ENCODE measurements around the gene WRNIP1.
"Not testable (repeated sequence)": the region's sequence is repeated elsewhere in the genome, so short reads cannot be mapped to it uniquely, and the experiment has no call there.

The WRNIP1 gene

GRCh38 chr6:2790588-2791449 lies 25.6 kb downstream of the WRNIP1 start:
- peak; percentile 93 to 94 for DNase-seq

GRCh38 chr6:2791450-2791974 lies 26.3 kb downstream of the WRNIP1 start:
- DNase-seq: no peak

GRCh38 chr6:2792330-2793110 lies 27.3 kb downstream of the WRNIP1 start:
- DNase-seq: no peak

- peak; percentile 99 to 100 for DNase-seq
Measured at GRCh38 chr6:2793534-2794151, 28.4 kb downstream of the WRNIP1 start.

DNA sequence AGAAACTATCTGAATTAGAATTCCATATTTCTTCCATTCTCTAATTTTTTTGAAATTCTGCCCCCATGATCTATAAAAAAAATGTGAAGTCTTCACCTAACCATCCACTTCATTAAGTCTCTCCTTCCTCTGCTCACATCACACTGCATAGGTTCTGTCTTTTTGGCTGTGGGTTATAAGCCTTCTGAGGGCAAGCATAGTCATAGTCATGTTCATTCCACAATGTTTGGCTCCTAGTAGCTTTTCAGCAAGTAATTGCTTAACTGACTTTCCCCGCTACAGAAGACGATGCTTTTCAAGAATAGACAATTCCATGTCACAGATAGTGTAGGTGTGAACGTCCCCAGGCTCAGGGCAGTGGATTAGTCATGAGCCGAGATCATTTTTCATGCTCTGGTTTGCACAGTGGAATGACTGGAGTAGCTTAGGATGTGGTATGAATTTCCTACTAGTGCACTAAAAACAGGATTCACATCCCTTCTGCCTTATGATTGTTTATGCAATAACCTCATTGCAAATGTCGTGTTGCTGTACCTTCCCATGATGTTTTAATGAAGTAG lies 29.1 kb downstream of the WRNIP1 start:
- no peak for DNase-seq

DNA sequence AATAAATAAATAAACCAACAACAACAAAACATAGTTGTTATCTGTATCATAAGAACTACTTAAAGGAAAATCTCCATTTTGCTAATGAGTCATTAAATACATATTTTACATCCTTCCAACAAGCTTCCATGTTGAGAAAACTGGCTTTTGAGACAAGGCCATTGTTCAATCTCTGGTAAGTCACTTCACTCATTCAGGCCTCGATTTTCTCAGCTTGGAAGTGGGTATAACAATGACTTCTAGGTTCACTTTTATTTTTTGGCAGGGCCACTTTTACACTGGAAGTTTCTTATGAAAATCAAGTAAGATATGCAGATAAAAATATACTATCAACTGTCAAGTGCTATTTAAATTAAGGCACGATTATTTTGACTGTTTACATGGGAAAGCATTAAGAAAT lies 30.0 kb downstream of the WRNIP1 start:
- no peak for DNase-seq

DNA sequence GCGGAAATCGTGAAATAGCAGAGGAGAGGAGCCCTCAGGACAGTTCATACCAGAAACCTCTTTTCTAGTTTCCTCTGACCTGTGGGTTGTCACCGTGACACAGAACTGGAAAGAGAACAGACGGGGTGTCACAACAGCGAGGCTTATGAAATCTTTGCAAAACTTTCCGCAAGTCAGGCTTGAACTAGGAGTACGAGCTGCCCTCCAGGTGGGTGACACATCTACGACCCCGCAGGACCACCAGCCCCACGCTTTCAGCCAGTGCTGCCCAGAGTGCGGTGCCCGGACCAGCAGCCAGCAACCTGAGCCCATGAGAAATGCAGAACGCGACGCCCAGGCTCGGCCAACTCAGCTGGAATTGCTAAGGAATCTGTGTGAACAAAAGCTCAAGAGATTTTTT lies 30.8 kb downstream of the WRNIP1 start:
- DNase-seq: peak; percentile 96 to 98

DNA sequence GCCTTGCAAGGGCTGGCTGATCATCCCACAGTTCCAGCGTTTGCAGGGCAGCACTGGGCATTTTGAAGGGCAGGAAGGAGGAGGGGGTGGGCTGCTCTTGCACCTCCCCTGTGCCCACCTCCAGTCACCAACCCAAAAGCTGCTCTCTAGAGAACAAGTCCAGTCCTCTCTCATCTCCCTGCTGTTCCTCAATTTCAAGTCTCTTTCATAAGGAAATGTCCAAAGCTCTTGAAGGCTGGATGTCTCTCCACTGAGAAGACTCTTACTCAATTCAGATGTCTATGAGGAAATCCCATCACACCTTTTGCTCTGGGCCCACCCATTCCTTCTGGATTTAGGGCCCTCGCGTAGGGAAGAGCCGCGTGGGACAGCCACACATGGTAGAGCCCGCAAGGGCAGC lies 31.7 kb downstream of the WRNIP1 start:
- peak; percentile 76 to 81 for DNase-seq

GRCh38 chr6:2797564-2798031 lies 32.4 kb downstream of the WRNIP1 start:
- DNase-seq: peak in 1 of 2 experiments; percentile 57

GRCh38 chr6:2798586-2799134 lies 33.5 kb downstream of the WRNIP1 start:
- DNase-seq: no peak

DNA sequence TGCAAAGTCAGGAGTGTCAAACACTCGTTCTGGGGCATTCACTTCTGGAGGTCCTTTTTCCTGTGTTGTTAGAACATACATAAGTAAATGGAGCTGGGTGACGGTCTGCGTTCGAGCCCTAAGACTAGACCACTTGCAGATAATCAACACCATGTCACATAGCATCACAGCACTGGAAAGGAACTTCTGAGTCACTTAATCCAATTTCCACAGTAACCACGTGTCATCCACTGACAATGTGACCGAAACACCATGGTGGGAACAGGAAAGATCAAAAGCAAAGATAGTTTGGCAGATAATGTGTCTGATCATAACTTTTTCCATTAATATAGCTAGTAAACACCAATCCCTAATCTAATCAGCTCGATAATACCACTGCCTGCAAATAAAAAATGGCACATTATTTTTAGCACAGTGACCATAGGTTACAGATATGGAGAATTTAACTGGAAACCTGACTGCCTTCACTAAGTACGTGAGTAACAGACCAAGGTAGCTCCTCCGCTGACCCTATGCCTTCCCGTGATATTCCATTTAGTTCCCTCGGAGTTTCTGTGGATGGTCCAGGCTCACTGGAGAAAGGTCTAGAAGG lies 34.8 kb downstream of the WRNIP1 start:
- DNase-seq: peak in 1 of 2 experiments; percentile 12

DNA sequence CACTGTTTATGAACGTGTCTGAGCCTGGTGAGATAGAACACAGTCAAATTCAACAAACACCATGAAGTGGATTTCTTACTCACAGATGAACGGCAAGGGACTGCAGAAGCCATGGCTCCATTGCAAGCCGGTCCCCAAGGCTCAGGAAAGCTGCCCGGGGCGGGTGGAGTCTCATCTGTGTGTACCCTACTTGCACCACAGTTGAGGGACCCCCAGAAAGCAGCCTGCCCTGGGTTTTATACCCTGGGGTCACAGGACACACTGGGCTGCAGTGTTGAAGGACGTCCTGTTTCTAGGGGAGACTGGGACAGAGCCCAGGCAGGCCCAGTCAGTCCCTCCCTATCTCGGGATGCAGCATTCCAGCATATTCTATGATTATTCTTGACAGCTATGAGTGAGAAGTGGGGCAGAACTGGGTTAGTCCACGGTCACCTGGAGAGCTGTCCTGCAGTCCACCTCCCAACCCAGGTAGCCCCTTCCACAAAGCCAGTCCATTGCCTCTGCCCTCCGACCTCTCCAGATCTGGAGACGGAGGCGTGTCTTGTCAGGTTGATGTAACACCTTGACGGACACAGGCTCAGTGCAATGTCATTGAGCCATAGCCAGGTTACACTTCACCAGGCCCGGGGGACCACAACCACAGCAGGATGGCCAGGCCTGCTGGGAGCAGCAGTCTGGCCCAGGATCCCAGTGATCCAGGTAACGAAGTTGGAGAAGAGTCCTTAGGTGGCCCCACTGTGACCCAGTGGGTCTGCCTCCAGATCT lies 35.5 kb downstream of the WRNIP1 start:
- DNase-seq: no peak

- not testable (repeated sequence) for DNase-seq
Measured at GRCh38 chr6:2801687-2802086, 36.5 kb downstream of the WRNIP1 start.

DNA sequence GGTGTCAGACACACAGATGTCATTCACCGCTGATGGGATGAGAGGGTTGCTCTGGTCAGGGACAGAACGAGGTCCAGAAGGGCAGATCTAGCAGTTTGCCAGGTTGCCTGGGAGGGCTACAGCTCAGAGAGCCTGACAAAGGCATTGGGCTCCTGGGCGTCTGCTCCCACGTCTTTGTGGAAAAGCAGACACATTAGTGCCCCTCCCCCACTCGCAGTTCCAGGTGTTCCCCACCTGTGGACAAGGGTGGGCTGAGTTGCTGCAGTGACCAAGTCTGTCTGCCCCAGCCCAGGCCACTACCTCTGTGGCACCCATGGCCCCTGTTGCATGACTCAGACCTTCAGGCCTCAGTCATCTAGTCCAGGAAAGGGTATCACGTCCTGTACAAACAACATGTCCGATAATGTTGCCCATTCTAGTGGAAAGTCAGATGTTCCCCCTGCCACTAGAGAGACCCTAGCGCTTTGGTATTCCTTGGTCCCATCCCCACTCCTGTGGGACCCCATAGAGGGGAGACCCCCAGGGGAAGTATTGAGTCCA lies 37.4 kb downstream of the WRNIP1 start:
- DNase-seq: no peak

GRCh38 chr6:2803731-2804429 lies 38.7 kb downstream of the WRNIP1 start:
- DNase-seq: peak; percentile 64 to 70

DNA sequence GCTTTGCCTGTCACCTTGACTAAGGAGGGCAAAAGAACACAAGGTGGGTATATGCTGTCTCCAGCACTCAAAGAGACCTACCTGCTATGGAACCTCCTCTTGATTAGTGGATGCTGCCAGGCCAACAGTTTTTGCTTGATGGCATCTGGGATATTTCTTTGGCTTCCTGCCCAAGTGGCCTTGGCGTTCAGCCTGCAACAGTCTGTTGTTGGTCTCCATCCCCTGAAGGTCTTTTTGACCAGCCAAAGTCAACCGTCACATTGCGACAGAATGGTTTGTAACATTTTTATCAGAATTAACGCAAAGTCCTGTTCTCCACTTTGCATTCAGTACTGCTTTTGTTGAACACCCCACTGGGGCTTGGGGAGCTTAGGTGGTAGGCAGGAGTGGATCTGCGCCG lies 39.3 kb downstream of the WRNIP1 start:
- peak; percentile 81 to 89 for DNase-seq

- DNase-seq: no peak
Measured at GRCh38 chr6:2805031-2805430, 39.8 kb downstream of the WRNIP1 start.

GRCh38 chr6:2806644-2807043 lies 41.5 kb downstream of the WRNIP1 start:
- no peak for DNase-seq

DNA sequence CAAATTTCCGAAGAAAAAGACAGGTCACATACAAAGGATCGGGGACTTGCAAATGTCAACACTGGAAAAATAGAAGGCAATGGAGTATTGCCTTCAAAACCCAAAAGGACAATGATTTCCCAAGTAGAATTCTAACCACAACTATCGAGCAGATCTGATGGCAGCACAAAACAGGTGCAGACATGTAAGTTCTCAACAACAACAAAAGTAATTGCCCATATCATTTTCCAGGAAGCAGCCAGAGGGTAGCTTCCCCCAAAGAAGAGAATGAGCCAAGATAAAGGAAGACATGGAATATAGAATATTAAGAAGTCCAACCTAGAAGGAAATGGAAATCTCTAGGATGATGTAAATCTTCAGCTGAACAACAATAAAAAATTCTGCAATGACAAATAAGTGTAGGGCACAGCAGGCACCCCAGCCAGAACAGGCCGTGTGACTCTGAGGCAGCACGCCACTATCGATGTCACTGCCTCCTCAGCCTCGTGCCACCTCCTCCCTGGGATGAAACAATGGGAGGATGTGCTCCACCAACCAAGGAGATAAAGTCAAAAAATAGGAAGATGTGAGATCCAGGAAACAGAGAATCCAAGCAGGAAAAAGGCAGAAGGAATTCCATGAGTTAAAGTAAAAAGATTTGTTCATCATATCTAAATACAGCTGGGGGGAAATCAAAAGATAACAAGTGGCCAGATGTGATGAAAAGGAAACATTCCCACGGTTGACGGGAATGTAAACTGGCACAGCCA lies 42.3 kb downstream of the WRNIP1 start:
- DNase-seq: no peak

- DNase-seq: no peak
Measured at GRCh38 chr6:2809015-2809414, 43.8 kb downstream of the WRNIP1 start.
